OCI-LY3 (cell line): Measurements from ENCODE around the gene SELENOM.
"Not testable (repeated sequence)": the region's sequence is repeated elsewhere in the genome, so short reads cannot be mapped to it uniquely, and the experiment has no call there.

ENCODE experiments used
- H2AFZ ChIP-seq: fragments of 200-600, 300-600 bp; shearing (Covaris generic); 2 replicates; pipeline ENCODE4 v1.6.0; 2014; ENCODE audit warnings: antibody characterized with exemption, low read depth, low read length
- H3K27ac ChIP-seq: fragments of 200-600, 300-600 bp; sonication (generic); 2 replicates; pipeline ENCODE4 v1.5.1; 2014; ENCODE audit warnings: mild to moderate bottlenecking, low read length, moderate library complexity, mixed read lengths
- H3K27me3 ChIP-seq: fragments of 200-600, 300-600 bp; sonication (generic); 2 replicates; pipeline ENCODE4 v1.6.1; 2014; ENCODE audit warnings: low read depth, low read length, mixed read lengths
- H3K36me3 ChIP-seq: fragments of 200-600, 300-600 bp; sonication (generic); replicated peaks from 2 replicates; pipeline ENCODE3; 2014; ENCODE audit warnings: low read depth, low read length, mixed read lengths
- H3K4me1 ChIP-seq: fragments of 300-600, 200-600 bp; sonication (generic); 2 replicates; pipeline ENCODE4 v1.6.1; 2014; ENCODE audit warnings: low read length, mixed read lengths
- H3K4me2 ChIP-seq: fragments of 200-600, 300-600 bp; sonication (generic); 2 replicates; pipeline ENCODE4 v1.6.1; 2014; ENCODE audit warnings: low read length, mixed read lengths
- H3K4me3 ChIP-seq: fragments of 300-600, 200-600 bp; sonication (generic); 2 replicates; pipeline ENCODE4 v1.5.1; 2014; ENCODE audit warnings: antibody characterized with exemption, mild to moderate bottlenecking, low read length, moderate library complexity
- H3K79me2 ChIP-seq: fragments of 300-600, 200-600 bp; shearing (Covaris generic); 2 replicates; pipeline ENCODE4 v1.6.1; 2014; ENCODE audit warnings: mild to moderate bottlenecking, low read length, mixed read lengths
- H3K9ac ChIP-seq: fragments of 300-600, 200-600 bp; shearing (Covaris generic); 2 replicates; pipeline ENCODE4 v1.6.0; 2014; ENCODE audit warnings: mild to moderate bottlenecking, low read length, moderate library complexity
- H3K9me3 ChIP-seq: fragments of 200-600, 300-600 bp; shearing (Covaris generic); 2 replicates; pipeline ENCODE4 v1.6.1; 2014; ENCODE audit warnings: low read length, mixed read lengths; ENCODE audit not compliant: insufficient read depth
- H4K20me1 ChIP-seq: fragments of 200-600, 300-600 bp; sonication (generic); 2 replicates; pipeline ENCODE4 v1.6.1; 2016; ENCODE audit warnings: low read length, mixed read lengths; ENCODE audit not compliant: insufficient read depth
- EZH2phosphoT487 ChIP-seq: fragments of 200-600 bp; shearing (Covaris generic); IDR thresholded peaks from 2 replicates; pipeline ENCODE4 v1.6.1; 2018; ENCODE audit warnings: antibody characterized with exemption, mixed run types, low read depth
- TF ChIP-seq, protein P1 (sequence below): fragments of 200-600, 300-600 bp; sonication (generic); IDR thresholded peaks from 2 replicates; pipeline ENCODE4 v1.5.1; 2014; ENCODE audit warnings: antibody characterized with exemption, low read length, low read depth

Gene SELENOM

DNA sequence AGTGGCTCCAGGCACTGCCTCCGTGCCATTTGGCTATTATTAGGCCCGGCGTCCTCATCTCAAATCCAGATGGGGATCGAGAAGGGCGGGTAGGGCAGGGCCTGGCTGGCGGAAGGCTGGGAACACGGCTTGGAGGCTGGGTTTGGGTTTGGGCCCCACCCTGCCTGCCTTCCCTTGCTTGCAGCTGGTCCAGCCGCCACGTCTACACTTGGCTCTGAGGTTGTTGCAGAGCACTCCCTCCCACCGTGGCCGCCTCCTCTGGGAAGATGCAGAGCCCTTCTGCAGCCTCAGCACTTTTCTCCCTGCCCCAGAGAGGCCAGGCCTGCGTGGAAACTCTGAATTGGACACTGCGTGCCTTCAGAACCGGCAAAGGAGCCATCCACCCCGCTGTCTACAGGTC is 31.4 kb downstream of the SELENOM start:
- Histone ChIP-seq H3K79me2 (no peaks in the 10 kb centered on the region), H3K9me3 (no peaks in the 10 kb centered on the region), H3K27me3 (no peaks in the 10 kb centered on the region), H3K4me3 (no peak overlapping the region), H3K9ac (no peak overlapping the region), H2AFZ (no peak overlapping the region), H4K20me1 (no peaks in the 10 kb centered on the region), H3K36me3 (no peaks in the 10 kb centered on the region), H3K4me1 (peaks cover 4% of the 10 kb centered on the region), H3K4me2 (no peak overlapping the region), H3K27ac (no peak overlapping the region)
- TF ChIP-seq EZH2phosphoT487, result no peak
- TF ChIP-seq, protein P1, sequence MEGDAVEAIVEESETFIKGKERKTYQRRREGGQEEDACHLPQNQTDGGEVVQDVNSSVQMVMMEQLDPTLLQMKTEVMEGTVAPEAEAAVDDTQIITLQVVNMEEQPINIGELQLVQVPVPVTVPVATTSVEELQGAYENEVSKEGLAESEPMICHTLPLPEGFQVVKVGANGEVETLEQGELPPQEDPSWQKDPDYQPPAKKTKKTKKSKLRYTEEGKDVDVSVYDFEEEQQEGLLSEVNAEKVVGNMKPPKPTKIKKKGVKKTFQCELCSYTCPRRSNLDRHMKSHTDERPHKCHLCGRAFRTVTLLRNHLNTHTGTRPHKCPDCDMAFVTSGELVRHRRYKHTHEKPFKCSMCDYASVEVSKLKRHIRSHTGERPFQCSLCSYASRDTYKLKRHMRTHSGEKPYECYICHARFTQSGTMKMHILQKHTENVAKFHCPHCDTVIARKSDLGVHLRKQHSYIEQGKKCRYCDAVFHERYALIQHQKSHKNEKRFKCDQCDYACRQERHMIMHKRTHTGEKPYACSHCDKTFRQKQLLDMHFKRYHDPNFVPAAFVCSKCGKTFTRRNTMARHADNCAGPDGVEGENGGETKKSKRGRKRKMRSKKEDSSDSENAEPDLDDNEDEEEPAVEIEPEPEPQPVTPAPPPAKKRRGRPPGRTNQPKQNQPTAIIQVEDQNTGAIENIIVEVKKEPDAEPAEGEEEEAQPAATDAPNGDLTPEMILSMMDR, result no peak

DNA sequence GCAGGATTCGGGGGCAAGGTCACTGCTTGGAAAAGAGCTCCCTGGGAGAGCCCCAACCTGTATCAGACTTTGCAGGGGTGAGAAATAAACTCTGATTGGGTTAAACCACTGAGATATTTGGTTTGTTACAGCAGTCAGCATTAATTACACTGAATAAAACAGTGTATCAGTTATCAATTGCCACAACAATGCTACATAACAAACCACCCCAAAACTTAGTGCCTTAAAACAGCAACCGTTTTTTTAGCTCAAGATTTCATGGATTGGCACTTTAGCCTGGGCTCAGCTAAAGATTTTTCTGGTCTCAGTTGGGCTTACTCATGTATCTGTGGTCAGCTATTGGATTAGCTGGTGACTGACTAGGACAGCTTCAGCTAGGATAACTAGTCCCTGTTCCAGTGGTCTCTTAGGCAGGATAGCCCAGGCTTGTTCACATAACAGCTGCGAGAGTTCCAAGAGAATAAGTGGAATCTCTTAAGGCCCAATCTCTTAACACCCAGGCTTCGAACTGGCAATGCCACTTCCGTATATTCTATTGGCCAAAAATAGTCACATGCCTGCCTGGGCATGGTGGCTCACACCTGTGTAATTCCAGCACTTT is 33.7 kb downstream of the SELENOM start:
- H3K79me2 ChIP-seq, H3K4me1 ChIP-seq, H2AFZ ChIP-seq, H3K27ac ChIP-seq, H3K27me3 ChIP-seq, H3K4me3 ChIP-seq, H3K9me3 ChIP-seq, H3K36me3 ChIP-seq, H3K4me2 ChIP-seq, H4K20me1 ChIP-seq, H3K9ac ChIP-seq: not testable (repeated sequence)

DNA sequence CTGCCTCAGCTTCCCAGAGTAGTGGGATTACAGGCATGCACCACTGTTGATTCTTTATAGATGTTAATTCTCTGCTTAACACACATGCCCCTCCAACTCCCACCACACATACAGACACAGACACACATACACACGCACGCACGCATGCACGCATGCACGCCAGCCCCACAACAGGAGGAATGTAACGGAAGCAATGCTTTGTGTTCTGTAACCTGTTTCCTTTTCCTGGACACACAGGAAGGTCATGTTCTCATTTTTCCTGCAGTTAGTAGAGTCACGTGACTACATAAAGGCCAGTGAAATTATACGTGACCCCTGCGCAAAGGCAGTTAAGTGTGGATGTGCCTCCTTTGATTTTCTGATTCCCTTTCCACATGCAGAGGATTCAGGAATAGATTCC is 34.2 kb downstream of the SELENOM start:
- not testable (repeated sequence) for H3K36me3 ChIP-seq, H3K27ac ChIP-seq, H3K9me3 ChIP-seq, H3K9ac ChIP-seq, H3K79me2 ChIP-seq, H3K4me3 ChIP-seq, H3K4me2 ChIP-seq, H3K27me3 ChIP-seq, H4K20me1 ChIP-seq, H3K4me1 ChIP-seq, H2AFZ ChIP-seq

DNA sequence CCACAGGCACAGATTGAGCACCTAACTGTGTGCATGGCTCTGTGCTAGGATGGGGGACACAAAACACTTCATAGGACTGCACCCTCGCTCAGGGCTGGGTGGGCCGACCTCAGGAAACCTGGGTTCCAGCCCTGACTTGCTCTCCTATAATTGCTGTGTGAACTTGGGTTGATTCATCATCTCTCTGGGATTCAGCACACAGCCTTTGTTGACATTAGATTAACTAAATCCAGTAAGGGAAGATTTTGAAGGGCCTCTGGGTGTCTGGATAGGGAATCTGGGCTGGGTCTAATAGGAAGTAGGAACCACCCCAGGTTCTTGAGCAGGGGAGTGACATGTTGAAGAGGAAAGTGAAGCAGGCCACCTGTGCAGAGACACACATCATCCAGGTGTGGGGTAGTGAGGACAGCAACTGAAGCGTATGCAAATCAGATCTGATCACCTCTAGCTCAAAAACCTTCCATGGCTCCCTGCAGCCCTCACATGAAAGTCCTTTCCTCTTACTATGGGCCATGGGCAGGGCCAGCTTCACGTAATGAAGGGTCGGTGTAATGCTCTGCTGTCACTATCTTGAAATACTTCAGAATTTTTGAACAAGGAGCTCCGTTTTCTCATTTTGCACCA is 37.6 kb downstream of the SELENOM start:
- not testable (repeated sequence) for H2AFZ ChIP-seq, H3K4me3 ChIP-seq, H3K27me3 ChIP-seq, H3K79me2 ChIP-seq, H3K4me1 ChIP-seq, H3K9me3 ChIP-seq, H3K36me3 ChIP-seq, H3K4me2 ChIP-seq, H3K9ac ChIP-seq, H4K20me1 ChIP-seq, H3K27ac ChIP-seq

DNA sequence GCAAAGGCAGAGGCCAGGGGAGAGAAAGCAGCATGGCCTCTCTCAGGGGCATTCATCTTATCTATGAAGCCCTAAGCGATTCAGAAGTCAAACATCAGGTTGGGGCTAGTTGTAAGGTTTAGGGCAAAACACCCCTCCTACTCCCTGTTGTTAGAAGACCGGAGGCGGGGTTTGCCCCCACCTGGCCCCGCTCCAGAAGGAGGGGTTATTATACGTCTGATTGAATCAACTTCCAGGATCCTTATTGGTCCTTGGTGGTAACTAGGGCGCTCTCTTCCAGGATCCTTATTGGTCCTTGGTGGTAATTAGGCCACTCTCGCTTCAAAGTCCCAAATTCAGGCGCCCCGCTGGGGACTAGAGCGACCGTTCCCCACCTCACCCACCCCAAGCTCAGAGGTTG is 38.4 kb downstream of the SELENOM start:
- Histone ChIP-seq H3K36me3 (no peaks in the 10 kb centered on the region), H3K27me3 (no peaks in the 10 kb centered on the region), H3K79me2 (peaks cover 17% of the 10 kb centered on the region), H3K27ac (no peak overlapping the region), H2AFZ (no peak overlapping the region), H3K4me2 (no peak overlapping the region), H3K4me1 (peaks cover 6% of the 10 kb centered on the region), H3K9me3 (no peaks in the 10 kb centered on the region), H3K9ac (no peak overlapping the region), H4K20me1 (no peaks in the 10 kb centered on the region), H3K4me3 (no peak overlapping the region)
- TF ChIP-seq, protein P1, result no peak
- TF ChIP-seq EZH2phosphoT487, result no peak
